H1 (cell line): Measurements from ENCODE around the gene RBM8A. TPM values are rescaled to one million over a fixed set of nuclear protein-coding genes. Genes with fewer than 3 reads are reported as not detected.
A peak's percentile ranks its signal among the peaks of the same experiment; 100 is the strongest.

Experiments used
- CTCF ChIA-PET: fragments of 300-600 bp; sonication (Branson Sonifier 250); formaldehyde crosslinking; loops from one replicate; lab custom pipeline; 2021; ENCODE audit not compliant: partially characterized antibody; lab: Charles Lee
- POLR2A ChIA-PET: fragments of 300-600 bp; sonication (Branson Sonifier 250); formaldehyde crosslinking; loops from one replicate; lab custom pipeline; 2021; ENCODE audit warnings: inconsistent platforms; ENCODE audit not compliant: partially characterized antibody; lab: Charles Lee
- DNase-seq, 2 experiments: peaks; one replicate each; pipeline versions ENCODE4 v3.0.0 to v3.0.0-alpha.2; 2010 to 2022; ENCODE audit warnings: low spot score in 2 of 2, low read depth in 1 of 2, mixed read lengths in 1 of 2
- FAIRE-seq: peaks from 2 replicates; lab custom pipeline; 2011; peaks lifted over from hg19 to GRCh38; lab: Jason Lieb, UNC
- H2AFZ ChIP-seq: 2 replicates; pipeline ENCODE4 v1.8.1; 2012; ENCODE audit warnings: low read length, inconsistent platforms
- H2AK5ac ChIP-seq: 2 replicates; pipeline ENCODE4 v1.6.1; 2013; ENCODE audit warnings: low read depth, low read length
- H2BK120ac ChIP-seq: replicated peaks from 2 replicates; pipeline ENCODE3; 2013; ENCODE audit warnings: low read depth, low read length, inconsistent platforms
- H2BK12ac ChIP-seq: 2 replicates; pipeline ENCODE4 v1.6.1; 2013; ENCODE audit warnings: low read depth, low read length
- H2BK15ac ChIP-seq: 2 replicates; pipeline ENCODE4 v1.6.1; 2013; ENCODE audit warnings: low read length
- H2BK20ac ChIP-seq: 2 replicates; pipeline ENCODE4 v1.6.1; 2013; ENCODE audit warnings: low read length
- H2BK5ac ChIP-seq: 2 replicates; pipeline ENCODE4 v1.6.1; 2013; ENCODE audit warnings: low read depth, low read length
- H3K14ac ChIP-seq: 2 replicates; pipeline ENCODE4 v1.6.1; 2013; ENCODE audit warnings: inconsistent platforms; ENCODE audit not compliant: insufficient read length
- H3K18ac ChIP-seq: 2 replicates; pipeline ENCODE4 v1.6.1; 2013; ENCODE audit warnings: low read length; ENCODE audit errors: extremely low read depth
- H3K23ac ChIP-seq: 2 replicates; pipeline ENCODE4 v1.6.1; 2013; ENCODE audit warnings: inconsistent platforms; ENCODE audit not compliant: insufficient read length
- H3K23me2 ChIP-seq: 2 replicates; pipeline ENCODE4 v1.6.1; 2013; ENCODE audit warnings: low read depth, low read length
- H3K27ac ChIP-seq: 2 replicates; pipeline ENCODE4 v1.6.1; 2011; ENCODE audit warnings: low read depth, low read length, inconsistent platforms
- H3K27me3 ChIP-seq, 4 experiments: replicated peaks in 1 of 4; 1 replicate in 1 of 4; 2 replicates in 3 of 4; pipeline versions ENCODE4 v1.6.1 to v1.8.1; 2011 to 2013; ENCODE audit warnings: low read length in 3 of 4, mild to moderate bottlenecking in 3 of 4, inconsistent platforms in 2 of 4, mixed read lengths in 2 of 4, moderate library complexity in 1 of 4; ENCODE audit not compliant: control insufficient read depth in 3 of 4, insufficient read depth in 3 of 4; ENCODE audit errors: extremely low read depth in 1 of 4
- H3K36me3 ChIP-seq, 4 experiments: 2 replicates each; pipeline versions ENCODE4 v1.6.1 to v1.8.1; 2011 to 2013; ENCODE audit warnings: mild to moderate bottlenecking in 4 of 4, low read length in 3 of 4, moderate library complexity in 2 of 4, control low read depth in 1 of 4, inconsistent platforms in 1 of 4; ENCODE audit not compliant: insufficient read depth in 4 of 4, control insufficient read depth in 2 of 4
- H3K4ac ChIP-seq: replicated peaks from 2 replicates; pipeline ENCODE3; 2013; ENCODE audit warnings: low read length, low read depth, mixed read lengths, inconsistent platforms; ENCODE audit not compliant: insufficient read length
- H3K4me1 ChIP-seq, 4 experiments: replicated peaks in 1 of 4; 1 replicate in 1 of 4; 2 replicates in 3 of 4; pipeline versions ENCODE4 v1.6.1 to v1.8.1; 2011 to 2013; ENCODE audit warnings: low read length in 3 of 4, inconsistent platforms in 2 of 4, mixed read lengths in 1 of 4; ENCODE audit not compliant: insufficient read depth in 4 of 4, control insufficient read depth in 3 of 4
- H3K4me2 ChIP-seq, 2 experiments: 2 replicates each; pipeline versions ENCODE4 v1.6.1 to v1.8.1; 2011 to 2013; ENCODE audit warnings: low read depth in 2 of 2, low read length in 2 of 2, control low read depth in 1 of 2, inconsistent platforms in 1 of 2, mild to moderate bottlenecking in 1 of 2; ENCODE audit not compliant: insufficient read depth in 1 of 2
- H3K4me3 ChIP-seq, 4 experiments: fragments of 200-600, 300-600 bp in 1 of 4; sonication (generic), shearing (Covaris generic), sonication (Bioruptor Twin) in 1 of 4; 2 replicates each; pipeline versions ENCODE4 v1.5.1 to v1.8.1; 2011 to 2016; ENCODE audit warnings: low read length in 4 of 4, low read depth in 3 of 4, control low read depth in 2 of 4, inconsistent platforms in 2 of 4, mild to moderate bottlenecking in 2 of 4, mixed read lengths in 1 of 4, moderate library complexity in 1 of 4; ENCODE audit not compliant: insufficient read depth in 2 of 4; ENCODE audit errors: extremely low read depth in 1 of 4
- H3K56ac ChIP-seq: replicated peaks from 2 replicates; pipeline ENCODE3; 2013; ENCODE audit warnings: low read depth, mild to moderate bottlenecking, mixed read lengths, low read length, inconsistent platforms; ENCODE audit not compliant: insufficient read length
- H3K79me1 ChIP-seq: 2 replicates; pipeline ENCODE4 v1.6.1; 2013; ENCODE audit warnings: low read depth, low read length, control low read depth
- H3K79me2 ChIP-seq, 2 experiments: 2 replicates each; pipeline versions ENCODE4 v1.6.1 to v1.8.1; 2012 to 2013; ENCODE audit warnings: low read length in 2 of 2, mild to moderate bottlenecking in 2 of 2, inconsistent platforms in 1 of 2; ENCODE audit not compliant: insufficient read depth in 2 of 2, control insufficient read depth in 1 of 2
- H3K9ac ChIP-seq, 4 experiments: replicated peaks in 1 of 4; 1 replicate in 1 of 4; 2 replicates in 3 of 4; pipeline versions ENCODE4 v1.6.1 to v1.8.1; 2011 to 2013; ENCODE audit warnings: low read depth in 3 of 4, low read length in 3 of 4, control low read depth in 2 of 4, mild to moderate bottlenecking in 2 of 4, moderate library complexity in 2 of 4, inconsistent platforms in 1 of 4; ENCODE audit errors: extremely low read depth in 1 of 4
- H3K9me3 ChIP-seq, 2 experiments: 2 replicates each; pipeline versions ENCODE4 v1.6.1 to v1.8.1; 2012 to 2013; ENCODE audit warnings: mild to moderate bottlenecking in 2 of 2, moderate library complexity in 2 of 2, control low read depth in 1 of 2, inconsistent platforms in 1 of 2, low read depth in 1 of 2, low read length in 1 of 2, mixed read lengths in 1 of 2; ENCODE audit not compliant: insufficient read depth in 2 of 2
- H4K20me1 ChIP-seq, 2 experiments: replicated peaks in 1 of 2; 2 replicates each; pipeline versions ENCODE3 to v1.8.1; 2011 to 2013; ENCODE audit warnings: inconsistent platforms in 2 of 2, low read length in 2 of 2, mild to moderate bottlenecking in 1 of 2; ENCODE audit not compliant: insufficient read depth in 2 of 2, control insufficient read depth in 1 of 2
- H4K5ac ChIP-seq: 2 replicates; pipeline ENCODE4 v1.6.1; 2013; ENCODE audit warnings: low read length, low read depth, mixed read lengths, inconsistent platforms; ENCODE audit not compliant: insufficient read length
- H4K8ac ChIP-seq: 2 replicates; pipeline ENCODE4 v1.8.0; 2013; ENCODE audit warnings: mild to moderate bottlenecking, moderate library complexity, low read length, inconsistent platforms; ENCODE audit not compliant: insufficient read depth; ENCODE audit errors: extremely low read depth
- H4K91ac ChIP-seq: replicated peaks from 2 replicates; pipeline ENCODE3; 2013; ENCODE audit warnings: low read length, mixed read lengths, inconsistent platforms; ENCODE audit not compliant: insufficient read length
- ASH2L ChIP-seq: fragments of 200-600, 300-600 bp; sonication (generic); IDR thresholded peaks from one replicate; pipeline ENCODE4 v1.7.1; 2017; ENCODE audit warnings: low read length
- BCL11A ChIP-seq, 2 experiments: IDR thresholded peaks; one replicate each; pipeline ENCODE4 v1.6.1; 2011; ENCODE audit warnings: low read depth in 2 of 2, low read length in 2 of 2, mild to moderate bottlenecking in 2 of 2
- CHD1 ChIP-seq: IDR thresholded peaks from 2 replicates; pipeline ENCODE4 v1.6.1; 2012; ENCODE audit warnings: low read depth, low read length, improper control_type of control experiment
- CREB1 ChIP-seq: IDR thresholded peaks from 2 replicates; pipeline ENCODE4 v1.6.1; 2012; ENCODE audit warnings: inconsistent platforms
- GABPA ChIP-seq: IDR thresholded peaks from 2 replicates; pipeline ENCODE4 v1.6.1; 2011; ENCODE audit warnings: mild to moderate bottlenecking, low read length, moderate library complexity, borderline replicate concordance; ENCODE audit not compliant: insufficient read depth
- HDAC2 ChIP-seq, 2 experiments: fragments of 300-600 bp in 1 of 2; sonication (generic) in 1 of 2; IDR thresholded peaks; 2 replicates each; pipeline ENCODE4 v1.6.1; 2011 to 2012; ENCODE audit warnings: low read depth in 2 of 2, low read length in 2 of 2, mild to moderate bottlenecking in 2 of 2, moderate library complexity in 2 of 2, borderline replicate concordance in 1 of 2, inconsistent platforms in 1 of 2
- POU5F1 ChIP-seq: IDR thresholded peaks from 2 replicates; pipeline ENCODE4 v1.6.1; 2011; ENCODE audit warnings: low read depth, mild to moderate bottlenecking, low read length, moderate library complexity
- SIX5 ChIP-seq: IDR thresholded peaks from 2 replicates; pipeline ENCODE4 v1.6.1; 2011; ENCODE audit warnings: mild to moderate bottlenecking, low read depth, low read length
- SP4 ChIP-seq: IDR thresholded peaks from 2 replicates; pipeline ENCODE4 v1.6.1; 2012; ENCODE audit warnings: low read length, inconsistent platforms
- TCF12 ChIP-seq: IDR thresholded peaks from 2 replicates; pipeline ENCODE4 v1.6.1; 2011; ENCODE audit warnings: low read depth, mild to moderate bottlenecking, low read length
- WGBS, 2 experiments: shearing (Covaris generic) in 1 of 2; methylation state at CpG; one replicate each; pipeline versions ENCODE4 v1.1.6 to v1.1.7; 2013 to 2015; ENCODE audit warnings: low lambda C conversion rate in 2 of 2, mixed read lengths in 2 of 2, inconsistent platforms in 1 of 2, low coverage in 1 of 2, missing lambda C conversion rate in 1 of 2; ENCODE audit not compliant: insufficient replicate concordance in 2 of 2, insufficient coverage in 1 of 2, insufficient read length in 1 of 2; ENCODE audit errors: extremely low coverage in 1 of 2, missing lambda C conversion rate in 1 of 2; 5-methylcytosine and 5-hydroxymethylcytosine counted together
- polyA plus RNA-seq, 7 experiments: library from polyadenylated mRNA; depleted of rRNA in 3 of 7; stranded (reverse) in 5 of 7; unstranded in 2 of 7; fragments of >200 nt in 5 of 7; fragments of 200-250 nt in 2 of 7; gene quantifications; 1 replicate in 5 of 7; 2 replicates in 1 of 7; 4 replicates in 1 of 7; pipeline versions ENCODE4 v1.2.1 to v1.2.3, GENCODE V29; 2011 to 2013; ENCODE audit warnings: missing spikeins in 2 of 7, mixed read lengths in 2 of 7
- total RNA-seq: library from RNA; stranded (reverse); fragmentation: NEBNext Ultra II Directional; extraction: Animal tissue kit (Norgen Biotek cat#: 25700); gene quantifications from 2 replicates; pipeline ENCODE4 v1.2.1, GENCODE V29; 2021
- TF ChIP-seq, protein P1 (sequence below): IDR thresholded peaks from 2 replicates; pipeline ENCODE4 v1.6.1; 2012; ENCODE audit warnings: inconsistent platforms

The RBM8A gene
- total and polyA plus RNA-seq, 2 of the 8 experiments (the other 6 are each of a cell fraction or from before 2014, with no cell fraction given), result 125 to 216 TPM

DNA sequence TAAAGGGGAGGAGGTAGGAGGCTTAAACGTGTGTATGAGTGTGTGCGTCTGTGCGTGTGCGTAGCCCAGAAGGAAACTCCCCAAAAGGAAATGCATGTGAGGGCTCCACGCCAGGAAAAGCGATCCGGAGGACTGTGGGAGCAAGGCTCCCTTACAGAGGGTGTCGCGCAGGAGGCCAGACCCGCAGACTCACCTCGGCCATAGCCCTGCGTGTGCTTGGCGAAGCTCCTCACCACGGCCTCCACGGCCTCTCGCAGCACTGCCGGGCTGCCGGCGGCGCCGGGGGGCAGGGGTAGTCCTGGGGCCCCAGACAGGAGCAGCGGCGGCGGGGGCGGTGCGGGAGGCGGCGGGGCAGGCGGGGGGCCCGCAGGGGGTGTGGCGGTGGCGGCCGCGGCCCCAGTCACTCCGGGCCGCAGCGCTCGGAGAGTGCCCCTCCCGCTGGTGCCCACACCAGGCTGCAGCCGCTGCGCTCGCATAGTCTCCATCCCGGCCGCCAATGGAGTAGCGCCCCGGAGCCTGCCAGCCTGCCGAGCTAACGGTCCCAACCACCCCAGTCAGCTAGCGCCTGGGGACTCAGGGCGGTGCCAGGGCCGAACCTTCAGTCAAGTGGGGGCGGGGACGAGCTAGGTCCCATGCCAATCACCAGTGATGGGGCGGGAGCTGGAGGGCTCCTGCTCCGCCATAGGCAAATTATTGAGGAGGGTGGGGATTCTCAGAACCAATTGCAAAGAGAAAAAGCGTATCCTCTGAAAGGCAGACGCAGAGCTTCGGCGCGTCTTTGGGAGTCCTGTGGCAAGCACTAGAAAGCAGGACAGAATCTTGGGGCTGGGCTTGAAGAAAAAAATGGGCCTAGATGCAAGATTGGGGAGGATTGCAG lies 30.4 kb upstream of the RBM8A start, which contains the start of gene LIX1L:
TSS of gene LIX1L (minus strand) at position 575 of the 877 bp plus-strand sequence. CDS start at position 485, 90 bp downstream.
- Histone ChIP-seq H4K20me1 (peaks cover 0 to 2% of the 10 kb centered on the region in 2 experiments), H3K23ac (no peak within 1 kb of the TSS), H3K27me3 (peaks cover 17 to 66% (median 52%) of the 10 kb centered on the region in 4 experiments), H3K4me2 (peak within 1 kb of the TSS; percentile 72 to 85), H2BK5ac (no peak within 1 kb of the TSS), H4K91ac (no peak within 1 kb of the TSS), H3K79me2 (no peaks in the 10 kb centered on the region), H4K8ac (no peak within 1 kb of the TSS), H2BK120ac (no peak within 1 kb of the TSS), H2BK15ac (no peak within 1 kb of the TSS), H3K36me3 (no peaks in the 10 kb centered on the region), H2BK12ac (no peak within 1 kb of the TSS), H2AK5ac (no peak within 1 kb of the TSS), H3K4me3 (peak within 1 kb of the TSS; percentile 42 to 67 (median 52)), H3K9me3 (no peaks in the 10 kb centered on the region), H2AFZ (peak within 1 kb of the TSS; percentile 90), H3K79me1 (no peaks in the 10 kb centered on the region), H3K4me1 (peaks cover 0 to 15% (median 9%) of the 10 kb centered on the region in 4 experiments; a peak in 6 of 7 replicates), H3K23me2 (peaks cover 22% of the 10 kb centered on the region), H4K5ac (no peak within 1 kb of the TSS), H3K4ac (no peak within 1 kb of the TSS), H2BK20ac (no peak within 1 kb of the TSS), H3K27ac (no peak within 1 kb of the TSS), H3K56ac (no peak within 1 kb of the TSS), H3K18ac (no peak within 1 kb of the TSS), H3K14ac (no peak within 1 kb of the TSS), H3K9ac (no peak within 1 kb of the TSS; a peak in 2 of 7 replicates)
- POLR2A ChIA-PET, result interaction anchor here (0.6 to 5.3 kb wide), 8 partner anchors 10 to 82 kb away, joined by 3 to 31 read pairs (median 4); partner anchors contain the start of genes PEX11B, RBM8A and TXNIP
- WGBS, 2 experiments, result 2% methylated on average over 33 of the region's 60 CpGs; no CpG with 5 or more reads in 1 of the 2 experiments
- peak; percentile 83 to 93 for DNase-seq
- FAIRE-seq, result peak; percentile 62
- CTCF ChIA-PET, result interaction anchor here (0.6 to 3.4 kb wide), 13 partner anchors 9 to 112 kb away, joined by 3 to 18 read pairs (median 3); partner anchors contain the start of genes ITGA10, NUDT17 and RBM8A
- TF ChIP-seq SP4, result 0 out of 2 replicates have a peak, but pooled peaks have one; percentile 53
- no peak for TF ChIP-seq BCL11A (IDR thresholded peaks at IDR 0.05; ENCODE audit: low read depth in 2 of 2, low read length in 2 of 2)
- no peak for TF ChIP-seq GABPA
- TF ChIP-seq CREB1, result no peak
- no peak for TF ChIP-seq POU5F1
- no peak for TF ChIP-seq SIX5
- TF ChIP-seq HDAC2 (IDR thresholded peaks at IDR 0.05; ENCODE audit: borderline replicate concordance in 1 of 2, low read depth in 2 of 2, low read length in 2 of 2), result peak; percentile 88 to 94
- TF ChIP-seq, protein P1, sequence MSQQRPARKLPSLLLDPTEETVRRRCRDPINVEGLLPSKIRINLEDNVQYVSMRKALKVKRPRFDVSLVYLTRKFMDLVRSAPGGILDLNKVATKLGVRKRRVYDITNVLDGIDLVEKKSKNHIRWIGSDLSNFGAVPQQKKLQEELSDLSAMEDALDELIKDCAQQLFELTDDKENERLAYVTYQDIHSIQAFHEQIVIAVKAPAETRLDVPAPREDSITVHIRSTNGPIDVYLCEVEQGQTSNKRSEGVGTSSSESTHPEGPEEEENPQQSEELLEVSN, result no peak
- TF ChIP-seq TCF12, result peak; percentile 66; the same call in 1 of the 2 replicates
- no peak for TF ChIP-seq ASH2L
- no peak for TF ChIP-seq CHD1
